Neural crest cell (in vitro differentiated cells): Measurements from ENCODE around the gene UBE2V1. TPM values are rescaled to one million over a fixed set of nuclear protein-coding genes. Genes with fewer than 3 reads are reported as not detected.

Experiments used
- DNase-seq: peaks from one replicate; pipeline ENCODE4 v3.0.0; 2021; ENCODE audit warnings: low read depth, mixed read lengths, low spot score
- H3K27ac Mint-ChIP-seq: one replicate; pipeline ENCODE4 v1.8.0; 2021; ENCODE audit warnings: mild to moderate bottlenecking, mixed read lengths; ENCODE audit not compliant: unreplicated experiment
- H3K27me3 Mint-ChIP-seq: 2 replicates; pipeline ENCODE4 v1.8.0; 2021; ENCODE audit warnings: low read depth, mild to moderate bottlenecking, mixed read lengths
- H3K36me3 Mint-ChIP-seq: 2 replicates; pipeline ENCODE4 v1.8.0; 2021; ENCODE audit warnings: low read depth, mild to moderate bottlenecking, mixed read lengths
- H3K4me1 Mint-ChIP-seq: 2 replicates; pipeline ENCODE4 v1.8.0; 2021; ENCODE audit warnings: mixed read lengths
- H3K4me3 Mint-ChIP-seq: one replicate; pipeline ENCODE4 v1.8.0; 2021; ENCODE audit warnings: mild to moderate bottlenecking, mixed read lengths
- H3K9me3 Mint-ChIP-seq: 2 replicates; pipeline ENCODE4 v1.8.0; 2021; ENCODE audit warnings: mixed read lengths
- CTCF ChIP-seq: fragments of 200-600 bp; sonication (generic); conservative IDR thresholded peaks from 2 replicates; pipeline ENCODE4 v1.5.0; 2021; ENCODE audit warnings: antibody characterized with exemption, mild to moderate bottlenecking
- total RNA-seq: library from RNA; stranded (reverse); gene quantifications from 2 replicates; pipeline ENCODE4 v1.2.1, GENCODE V29; 2021

UBE2V1 gene
- total RNA-seq, 1 donor from 2014 or later = 147 TPM

DNA sequence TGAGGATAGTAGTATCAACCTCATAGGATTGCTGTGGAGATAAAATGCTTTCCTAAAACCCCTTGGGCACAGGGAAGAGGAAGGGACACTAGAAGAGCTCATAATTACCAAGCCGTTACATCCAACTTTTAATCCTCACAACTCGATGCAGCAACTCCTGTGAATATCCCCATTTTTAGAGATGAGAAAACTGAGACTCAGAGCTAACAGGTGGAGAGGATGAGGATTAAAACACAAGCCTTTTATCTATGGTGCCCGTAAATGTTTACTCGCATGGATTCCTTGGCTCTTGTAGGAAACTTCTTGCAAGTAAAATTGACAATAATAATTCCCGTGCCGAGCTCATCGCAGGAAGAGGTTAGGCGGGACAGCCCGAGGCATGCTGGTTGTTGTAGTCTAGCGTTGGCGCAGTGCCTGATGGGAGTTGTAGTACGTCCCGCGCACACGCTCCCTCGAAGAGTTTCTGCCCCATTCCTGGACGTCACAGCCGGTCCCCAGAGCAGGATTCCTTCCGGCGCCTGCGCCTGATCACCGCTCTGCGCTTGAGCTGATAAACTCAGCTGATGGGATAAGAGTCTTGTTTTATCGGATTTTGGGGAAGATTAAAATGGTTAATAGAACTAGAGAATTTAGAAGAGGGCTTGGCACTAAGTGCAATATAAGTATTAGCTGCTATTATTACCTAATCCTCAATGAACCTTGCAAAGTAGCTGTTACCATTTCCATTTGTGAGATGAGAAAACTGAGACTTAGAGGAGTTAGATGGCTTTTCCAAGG is 2.8 kb upstream of the UBE2V1 start:
- Mint-ChIP-seq H3K4me1 (peaks cover 45% of the 10 kb centered on the region), H3K4me3 (peak overlapping the region; percentile 88), H3K9me3 (no peaks in the 10 kb centered on the region), H3K27me3 (no peaks in the 10 kb centered on the region), H3K27ac (peak overlapping the region; percentile 79), H3K36me3 (no peaks in the 10 kb centered on the region)
- TF ChIP-seq CTCF = no peak
- peak; percentile 82 for DNase-seq

- Mint-ChIP-seq H3K4me1 (peaks cover 52% of the 10 kb centered on the region), H3K36me3 (no peaks in the 10 kb centered on the region), H3K9me3 (no peaks in the 10 kb centered on the region), H3K4me3 (peak overlapping the region; percentile 88), H3K27ac (peak overlapping the region; percentile 41), H3K27me3 (no peaks in the 10 kb centered on the region)
- no peak for DNase-seq
- no peak for TF ChIP-seq CTCF
Measured at GRCh38 chr20:50115041-50115512, 2.1 kb upstream of the UBE2V1 start.

GRCh38 chr20:50113420-50114224 is 672 bp upstream of the UBE2V1 start:
- Mint-ChIP-seq H3K27ac (peak overlapping the region; percentile 99), H3K4me1 (peaks cover 64% of the 10 kb centered on the region), H3K27me3 (no peaks in the 10 kb centered on the region), H3K36me3 (no peaks in the 10 kb centered on the region), H3K9me3 (no peaks in the 10 kb centered on the region), H3K4me3 (peak overlapping the region; percentile 88)
- TF ChIP-seq CTCF = no peak
- no peak for DNase-seq

GRCh38 chr20:50111829-50112495 is 988 bp downstream of the UBE2V1 start:
- no peak for TF ChIP-seq CTCF
- Mint-ChIP-seq H3K27me3 (no peaks in the 10 kb centered on the region), H3K4me3 (peak overlapping the region; percentile 98), H3K4me1 (peaks cover 80% of the 10 kb centered on the region), H3K36me3 (no peaks in the 10 kb centered on the region), H3K9me3 (no peaks in the 10 kb centered on the region), H3K27ac (peak overlapping the region; percentile 81)
- no peak for DNase-seq

- TF ChIP-seq CTCF = no peak
- H3K27ac Mint-ChIP-seq = peak overlapping the region; percentile 81
- peak overlapping the region; percentile 98 for H3K4me3 Mint-ChIP-seq
- no peaks in the 10 kb centered on the region for H3K36me3 Mint-ChIP-seq
- peaks cover 82% of the 10 kb centered on the region for H3K4me1 Mint-ChIP-seq
- no peaks in the 10 kb centered on the region for H3K27me3 Mint-ChIP-seq
- DNase-seq = no peak
- no peaks in the 10 kb centered on the region for H3K9me3 Mint-ChIP-seq
Measured at GRCh38 chr20:50111120-50111828, 1.7 kb downstream of the UBE2V1 start.
